CD14-positive monocyte (primary cell): ENCODE measurements around the gene IL36RN. TPM values are rescaled to one million over a fixed set of nuclear protein-coding genes. Genes with fewer than 3 reads are reported as not detected.

Experiments used
- DNase-seq, 3 donors: peaks; one replicate each; pipeline ENCODE4 v3.0.0-alpha.2; 2011 to 2022
- H2AFZ ChIP-seq: 2 replicates; pipeline ENCODE4 v1.6.0; 2012; ENCODE audit warnings: mild to moderate bottlenecking, low read depth, low read length, inconsistent platforms; ENCODE audit not compliant: insufficient read depth, poor library complexity, severe bottlenecking
- H3K27ac ChIP-seq, 2 donors: 1 replicate in 1 of 2; 2 replicates in 1 of 2; pipeline ENCODE4 v1.5.1; 2012 to 2013; ENCODE audit warnings: low read length in 2 of 2, control low read depth in 1 of 2, inconsistent platforms in 1 of 2, low read depth in 1 of 2, mild to moderate bottlenecking in 1 of 2
- H3K27me3 ChIP-seq, 2 donors: one replicate each; pipeline versions ENCODE4 v1.6.0 to v1.6.1; 2011 to 2013; ENCODE audit warnings: low read length in 2 of 2; ENCODE audit not compliant: control insufficient read depth in 2 of 2, insufficient read depth in 2 of 2
- H3K36me3 ChIP-seq, 2 donors: replicated peaks in 1 of 2; 1 replicate in 1 of 2; 2 replicates in 1 of 2; pipeline versions ENCODE4 v1.5.1 to v1.6.1; 2012 to 2013; ENCODE audit warnings: low read length in 2 of 2, control low read depth in 1 of 2, inconsistent platforms in 1 of 2, mild to moderate bottlenecking in 1 of 2; ENCODE audit not compliant: insufficient read depth in 2 of 2, control insufficient read depth in 1 of 2
- H3K4me1 ChIP-seq, 2 donors: 1 replicate in 1 of 2; 2 replicates in 1 of 2; pipeline versions ENCODE4 v1.5.1 to v1.6.1; 2012 to 2013; ENCODE audit warnings: low read length in 2 of 2, control low read depth in 1 of 2, inconsistent platforms in 1 of 2, mild to moderate bottlenecking in 1 of 2, moderate library complexity in 1 of 2; ENCODE audit not compliant: insufficient read depth in 2 of 2, control insufficient read depth in 1 of 2
- H3K4me2 ChIP-seq: replicated peaks from 2 replicates; pipeline ENCODE3; 2012; ENCODE audit warnings: low read length, moderate library complexity, mild to moderate bottlenecking; ENCODE audit not compliant: poor library complexity, severe bottlenecking; ENCODE audit errors: extremely low read depth
- H3K4me3 ChIP-seq, 3 experiments: fragments of 200-600 bp in 1 of 3; sonication (generic) in 1 of 3; replicated peaks in 1 of 3; 1 replicate in 2 of 3; 2 replicates in 1 of 3; pipeline ENCODE4 v1.5.1; 2011 to 2013; ENCODE audit warnings: low read length in 3 of 3, mild to moderate bottlenecking in 3 of 3, control low read depth in 2 of 3, low read depth in 2 of 3, inconsistent platforms in 1 of 3, moderate library complexity in 1 of 3
- H3K79me2 ChIP-seq: 2 replicates; pipeline ENCODE4 v1.6.0; 2012; ENCODE audit warnings: mild to moderate bottlenecking, control low read depth, inconsistent platforms, low read length, moderate library complexity; ENCODE audit not compliant: insufficient read depth
- H3K9ac ChIP-seq: 2 replicates; pipeline ENCODE4 v1.6.0; 2017; ENCODE audit warnings: low read length, mild to moderate bottlenecking; ENCODE audit not compliant: insufficient read depth, poor library complexity, severe bottlenecking
- H3K9me3 ChIP-seq, 2 donors: replicated peaks in 1 of 2; 1 replicate in 1 of 2; 2 replicates in 1 of 2; pipeline versions ENCODE4 v1.5.1 to v1.6.1; 2012 to 2013; ENCODE audit warnings: low read length in 2 of 2, control low read depth in 1 of 2; ENCODE audit not compliant: control insufficient read depth in 1 of 2, insufficient read depth in 1 of 2
- H4K20me1 ChIP-seq: 2 replicates; pipeline ENCODE4 v1.6.0; 2012; ENCODE audit warnings: mild to moderate bottlenecking, low read length, control low read depth, moderate library complexity; ENCODE audit not compliant: insufficient read depth
- H3K27ac Mint-ChIP-seq, 7 donors: one replicate each; pipeline ENCODE4 v1.8.0; 2020; ENCODE audit warnings: mild to moderate bottlenecking in 7 of 7, mixed read lengths in 7 of 7, moderate library complexity in 6 of 7, inconsistent platforms in 2 of 7
- H3K27me3 Mint-ChIP-seq, 3 donors: one replicate each; pipeline ENCODE4 v1.8.0; 2021 to 2022; ENCODE audit warnings: low read depth in 3 of 3, mild to moderate bottlenecking in 3 of 3, mixed read lengths in 3 of 3, moderate library complexity in 3 of 3, inconsistent platforms in 1 of 3
- H3K36me3 Mint-ChIP-seq, 2 donors: one replicate each; pipeline ENCODE4 v1.8.0; 2020; ENCODE audit warnings: mixed read lengths in 2 of 2, inconsistent platforms in 1 of 2, mild to moderate bottlenecking in 1 of 2
- H3K4me1 Mint-ChIP-seq: one replicate; pipeline ENCODE4 v1.8.0; 2020; ENCODE audit warnings: mild to moderate bottlenecking, mixed read lengths
- H3K4me3 Mint-ChIP-seq, 2 donors: one replicate each; pipeline ENCODE4 v1.8.0; 2020; ENCODE audit warnings: mild to moderate bottlenecking in 2 of 2, mixed read lengths in 2 of 2, moderate library complexity in 1 of 2
- H3K9me3 Mint-ChIP-seq, 7 donors: one replicate each; pipeline ENCODE4 v1.8.0; 2020 to 2022; ENCODE audit warnings: mixed read lengths in 7 of 7, mild to moderate bottlenecking in 6 of 7, moderate library complexity in 6 of 7, inconsistent platforms in 2 of 7
- CTCF ChIP-seq: fragments of 200-600 bp; IDR thresholded peaks from one replicate; pipeline ENCODE4 v1.8.0; 2022; ENCODE audit warnings: antibody characterized with exemption, mild to moderate bottlenecking
- WGBS: methylation state at CpG from one replicate; pipeline ENCODE4 v1.1.5; 2013; ENCODE audit warnings: missing lambda C conversion rate; ENCODE audit not compliant: insufficient coverage; 5-methylcytosine and 5-hydroxymethylcytosine counted together
- intact Hi-C, 2 donors: fragments of 100-400 bp; cut with micrococcal nuclease; formaldehyde crosslinking; loops; one replicate each; pipeline versions ENCODE4 v1.15.0 to v1.15.1; 2023
- polyA plus RNA-seq, 3 donors: library from polyadenylated mRNA; depleted of rRNA in 1 of 3; unstranded in 2 of 3; stranded (reverse) in 1 of 3; fragments of 300-500 nt in 2 of 3; fragments of >200 nt in 1 of 3; fragmentation: Illumina TruSeq in 2 of 3; gene quantifications; 1 replicate in 2 of 3; 2 replicates in 1 of 3; pipeline ENCODE4 v1.2.3, GENCODE V29; 2012 to 2021

The IL36RN gene
- polyA plus RNA-seq, 3 donors: not detected

GRCh38 chr2:113073325-113073834 lies 14.4 kb downstream of the IL36RN start:
- Histone ChIP-seq H3K27ac (no peak overlapping the region), H3K4me1 (no peaks in the 10 kb centered on the region), H2AFZ (no peak overlapping the region), H3K4me2 (no peak overlapping the region), H3K79me2 (no peaks in the 10 kb centered on the region), H3K9me3 (no peaks in the 10 kb centered on the region), H4K20me1 (no peaks in the 10 kb centered on the region), H3K9ac (no peak overlapping the region), H3K36me3 (no peaks in the 10 kb centered on the region), H3K4me3 (no peak overlapping the region), H3K27me3 (no peaks in the 10 kb centered on the region)
- no peaks in the 10 kb centered on the region for H3K36me3 Mint-ChIP-seq
- peaks cover 0 to 3% (median 2%) of the 10 kb centered on the region in 3 donors for H3K27me3 Mint-ChIP-seq
- no peak for DNase-seq
- intact Hi-C loops: no loop called here
- peaks cover 0 to 2% (median 0%) of the 10 kb centered on the region in 7 donors for H3K9me3 Mint-ChIP-seq
- H3K4me1 Mint-ChIP-seq: peaks cover 10% of the 10 kb centered on the region
- H3K4me3 Mint-ChIP-seq: no peak overlapping the region
- TF ChIP-seq CTCF: no peak
- WGBS: no CpG with 5 or more reads among the region's 3 CpGs
- H3K27ac Mint-ChIP-seq: peak overlapping the region in 1 of 7 donors; percentile 11

GRCh38 chr2:113075030-113075429 lies 16.0 kb downstream of the IL36RN start:
- Histone ChIP-seq H3K4me2 (no peak overlapping the region), H3K4me3 (no peak overlapping the region), H3K27me3 (no peaks in the 10 kb centered on the region), H2AFZ (no peak overlapping the region), H3K27ac (no peak overlapping the region), H3K36me3 (no peaks in the 10 kb centered on the region), H3K4me1 (no peaks in the 10 kb centered on the region), H3K9me3 (no peaks in the 10 kb centered on the region), H4K20me1 (no peaks in the 10 kb centered on the region), H3K79me2 (no peaks in the 10 kb centered on the region), H3K9ac (no peak overlapping the region)
- DNase-seq: no peak
- 55% methylated on average over 5 of the region's 5 CpGs for WGBS
- TF ChIP-seq CTCF: no peak
- Mint-ChIP-seq H3K27me3 (peaks cover 0 to 5% (median 2%) of the 10 kb centered on the region in 3 donors), H3K27ac (no peak overlapping the region), H3K36me3 (no peaks in the 10 kb centered on the region), H3K4me3 (no peak overlapping the region), H3K4me1 (peaks cover 10% of the 10 kb centered on the region), H3K9me3 (peaks cover 0 to 2% (median 0%) of the 10 kb centered on the region in 7 donors)
- intact Hi-C loops: no loop called here
